ENCODE data around the gene NACC2.

The NACC2 gene

DNA sequence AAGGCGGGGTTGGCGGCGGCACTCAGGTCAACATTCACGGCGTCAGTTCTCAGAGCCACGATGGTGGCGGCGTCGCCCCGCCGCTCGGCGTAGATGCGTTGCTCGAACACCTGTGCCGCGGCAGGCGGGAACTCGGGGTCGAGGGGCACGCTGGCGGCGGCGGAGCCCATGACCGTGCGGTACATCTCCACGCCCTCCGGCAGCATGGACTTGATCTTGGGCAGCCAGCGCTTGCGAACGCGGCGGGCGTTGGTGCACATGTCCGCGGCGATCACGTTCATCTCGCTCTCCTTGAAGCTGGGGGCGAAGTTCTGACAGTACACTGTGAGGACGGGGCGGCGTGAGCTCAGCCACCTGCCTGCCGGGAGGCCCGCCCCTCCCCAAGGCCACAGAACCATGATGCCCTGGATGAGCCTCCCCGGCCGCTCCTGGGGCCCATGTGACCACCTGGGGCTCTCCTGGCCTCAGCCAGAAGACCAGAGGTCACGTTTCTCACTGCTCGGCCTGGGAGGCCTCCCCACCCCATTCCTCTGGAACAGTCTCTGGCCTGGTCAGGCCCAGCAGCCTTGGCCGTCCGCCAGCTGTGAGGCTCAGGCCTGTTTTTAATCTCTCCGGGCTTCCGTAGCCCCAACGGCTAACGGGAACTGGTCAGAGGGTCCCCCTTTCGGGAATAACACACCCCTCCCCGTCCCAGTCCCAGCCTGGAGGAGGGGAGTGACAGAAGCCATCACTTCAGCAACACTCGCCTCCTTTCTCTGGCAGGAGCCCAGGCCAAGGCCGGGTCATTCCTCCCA, 83.2 kb downstream of the NACC2 start:
- no peak for DNase-seq (ENCODE audit: low read depth in 2 of 2)

- DNase-seq (ENCODE audit: low read depth in 2 of 2), result no peak
Observed at GRCh38 chr9:136011376-136011702, 83.8 kb downstream of the NACC2 start.

- DNase-seq (ENCODE audit: low read depth in 2 of 2), result no peak
Observed at GRCh38 chr9:136010615-136011361, 84.3 kb downstream of the NACC2 start.

- no peak for DNase-seq (ENCODE audit: low read depth in 2 of 2)
Observed at GRCh38 chr9:136010176-136010575, 84.9 kb downstream of the NACC2 start.

- no peak for DNase-seq (ENCODE audit: low read depth in 2 of 2)
Observed at GRCh38 chr9:136009516-136009915, 85.6 kb downstream of the NACC2 start.

GRCh38 chr9:136008693-136008997, 86.4 kb downstream of the NACC2 start:
- DNase-seq (ENCODE audit: low read depth in 2 of 2), result no peak

- DNase-seq (ENCODE audit: low read depth in 2 of 2), result no peak
Observed at GRCh38 chr9:136007934-136008692, 87.0 kb downstream of the NACC2 start.

DNA sequence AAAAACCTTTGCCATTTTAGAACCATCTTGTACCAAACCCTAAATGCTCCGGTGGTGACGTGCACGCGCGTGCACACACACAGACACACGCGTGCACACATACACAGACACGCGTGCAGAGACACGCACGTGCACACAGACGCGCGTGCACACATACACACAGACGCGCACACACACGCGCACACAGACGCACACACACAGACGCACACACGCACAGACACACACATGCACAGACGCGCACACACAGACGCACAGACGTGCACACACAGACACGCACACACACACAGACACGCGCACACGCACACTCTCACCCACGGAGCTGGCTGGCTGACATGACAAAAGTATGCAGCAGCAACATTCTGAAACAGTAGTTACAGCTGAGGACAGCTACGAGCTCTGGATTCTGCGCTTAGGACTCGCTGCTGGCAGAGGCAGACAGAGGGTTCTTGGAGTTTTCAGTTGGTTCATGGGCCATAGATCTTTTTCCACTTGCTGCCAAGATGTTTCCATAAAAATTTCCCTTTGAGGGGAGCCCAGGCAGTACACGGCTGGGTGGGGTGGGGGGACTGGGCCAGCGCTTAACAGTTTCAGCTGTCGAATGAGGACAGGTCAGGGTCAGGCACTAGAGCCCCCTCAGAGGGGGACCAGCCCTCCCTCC, 87.7 kb downstream of the NACC2 start:
- DNase-seq (ENCODE audit: low read depth in 2 of 2), result no peak

DNA sequence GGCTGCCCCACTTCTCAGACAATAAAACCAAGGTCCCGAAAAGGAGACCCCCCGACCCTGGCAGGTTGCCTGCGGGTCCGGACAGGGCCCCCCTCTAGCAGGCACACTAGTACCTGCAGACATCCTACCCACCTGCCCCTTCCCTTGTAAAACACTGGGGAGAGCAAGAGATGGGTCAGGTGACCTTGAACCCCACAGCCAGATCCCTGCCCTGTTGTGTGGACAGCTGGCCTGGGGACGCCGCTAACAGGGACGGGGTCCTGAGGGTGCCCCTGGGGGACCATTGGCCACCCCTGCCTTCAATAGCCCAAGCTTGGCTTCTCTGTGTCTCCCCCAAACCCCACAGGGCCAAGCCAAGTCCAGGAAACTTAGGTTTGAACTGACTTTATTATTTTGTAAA, 88.9 kb downstream of the NACC2 start:
- DNase-seq (ENCODE audit: low read depth in 2 of 2), result no peak

DNA sequence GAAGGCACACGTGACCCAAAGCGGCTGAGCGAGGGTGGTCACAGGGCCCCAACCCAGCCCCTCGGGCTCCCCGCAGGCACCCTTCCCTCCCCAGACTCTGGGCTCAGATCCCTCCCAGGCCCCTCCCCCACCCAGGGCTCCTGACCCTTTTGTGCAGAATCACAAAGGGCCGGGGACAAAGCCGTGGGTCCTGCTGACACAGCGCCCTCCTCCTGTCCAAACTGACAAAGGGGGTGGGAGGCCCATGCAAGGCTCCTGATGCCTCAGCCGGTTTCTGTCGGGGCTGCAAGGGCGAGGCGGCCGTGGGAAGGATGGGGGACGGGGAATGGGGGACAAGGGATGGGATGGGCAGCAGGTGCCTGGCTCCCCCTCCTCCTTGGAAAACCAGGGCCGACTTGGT, 90.4 kb downstream of the NACC2 start:
- DNase-seq (ENCODE audit: low read depth in 2 of 2), result no peak

GRCh38 chr9:136004219-136004618, 90.9 kb downstream of the NACC2 start:
- no peak for DNase-seq (ENCODE audit: low read depth in 2 of 2)

DNA sequence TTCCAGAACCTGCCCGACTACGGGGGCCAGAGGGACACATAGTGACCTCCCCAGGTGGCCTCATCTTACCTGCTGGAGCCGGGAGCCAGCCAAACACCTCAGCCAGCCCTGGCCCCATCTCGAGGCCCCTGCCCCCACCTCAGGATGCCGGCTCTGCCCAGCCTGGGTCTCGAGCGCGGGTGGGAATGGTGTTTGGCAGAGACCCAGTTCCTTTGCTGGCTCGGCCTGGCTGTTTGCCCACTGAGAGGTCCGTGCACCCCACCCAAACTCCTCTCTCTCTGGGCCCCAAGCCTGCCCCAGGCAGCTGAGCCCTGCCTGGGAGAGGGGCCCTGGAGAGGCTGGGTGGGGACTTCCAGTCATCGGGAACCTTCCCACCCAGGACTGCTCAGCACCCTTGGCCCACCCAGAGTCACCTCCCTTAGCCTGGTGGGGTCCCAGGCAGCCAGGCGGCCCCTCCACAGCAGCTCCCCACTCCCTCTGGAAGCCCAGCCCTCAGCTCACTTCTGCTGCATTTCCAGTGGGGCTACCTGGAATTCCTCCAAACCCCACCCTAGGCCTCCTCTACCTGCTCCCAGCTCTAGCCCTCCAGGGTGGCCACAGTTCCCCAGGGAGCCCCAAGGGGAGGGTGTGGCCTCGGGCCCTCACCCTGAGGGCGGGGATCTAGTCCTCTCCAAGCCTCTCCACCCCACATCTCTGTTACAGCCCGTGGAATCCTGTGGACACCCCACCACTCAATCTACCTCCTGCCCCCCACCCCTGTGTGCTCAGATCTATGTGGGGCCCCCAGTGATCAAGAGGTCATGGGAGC, 91.5 kb downstream of the NACC2 start:
- no peak for DNase-seq (ENCODE audit: low read depth in 2 of 2)

DNA sequence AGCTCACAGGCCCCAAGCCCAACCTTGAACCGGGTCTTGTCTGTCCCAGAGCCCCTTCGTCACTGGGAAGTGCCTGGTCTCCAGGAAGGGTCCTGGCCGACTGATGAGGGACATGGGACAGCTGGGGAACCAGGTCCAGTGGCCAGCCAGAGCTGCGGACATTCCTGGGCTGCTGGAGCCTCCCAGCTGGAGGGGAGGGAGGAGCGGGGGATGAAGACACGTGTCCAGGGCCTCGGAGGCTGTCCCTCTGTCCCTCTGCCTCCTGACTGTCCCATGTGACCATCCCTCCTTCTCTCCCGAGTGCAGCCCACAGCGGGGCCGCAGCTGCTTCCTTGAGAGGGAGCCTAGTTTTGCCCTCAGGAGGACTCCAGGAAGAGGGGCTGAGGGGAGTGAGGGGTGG, 92.2 kb downstream of the NACC2 start:
- DNase-seq (ENCODE audit: low read depth in 2 of 2), result no peak

- no peak for DNase-seq (ENCODE audit: low read depth in 2 of 2)
Observed at GRCh38 chr9:136002215-136002614, 92.9 kb downstream of the NACC2 start.

DNA sequence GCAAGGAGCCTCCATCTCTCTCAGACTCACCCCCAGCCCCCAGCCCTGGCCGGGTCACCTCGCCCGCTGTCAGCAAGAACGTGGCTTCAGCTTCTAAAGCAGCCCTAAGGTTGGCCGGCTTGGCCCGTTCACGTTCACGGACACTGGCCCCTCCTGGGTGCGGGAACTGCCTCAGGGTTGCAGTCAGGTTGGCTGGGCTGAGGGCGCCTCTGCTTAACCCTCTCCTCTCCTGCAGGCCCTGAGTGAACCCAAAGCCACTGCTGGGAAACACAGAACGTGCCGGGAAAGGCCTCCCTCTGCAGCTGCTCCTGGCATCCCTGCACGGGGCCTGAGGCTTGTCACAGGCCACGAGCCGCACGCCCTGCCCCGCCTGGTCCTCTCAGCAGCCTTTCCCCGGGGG, 93.9 kb downstream of the NACC2 start:
- DNase-seq (ENCODE audit: low read depth in 2 of 2), result no peak

GRCh38 chr9:135998410-135999071, 96.5 kb downstream of the NACC2 start:
- DNase-seq (ENCODE audit: low read depth in 2 of 2), result no peak

DNA sequence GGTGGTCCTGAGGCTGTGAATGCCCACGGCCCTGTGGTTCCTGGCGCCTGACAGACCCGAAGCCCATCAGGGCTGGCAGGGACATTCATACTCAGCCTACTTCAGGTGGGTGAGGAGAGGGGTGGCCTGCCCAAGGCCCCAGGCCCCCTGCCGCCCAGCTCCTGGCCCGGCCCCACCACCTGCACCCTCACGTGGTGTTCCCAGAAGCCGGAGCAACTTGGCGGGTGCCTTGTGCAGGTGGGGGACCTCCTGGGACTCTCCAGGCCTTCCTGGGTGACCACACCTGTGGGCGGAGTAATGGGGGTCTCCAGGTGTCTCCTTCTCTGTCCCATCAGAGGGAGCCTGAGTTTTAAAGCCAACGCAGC, 97.1 kb downstream of the NACC2 start:
- no peak for DNase-seq (ENCODE audit: low read depth in 2 of 2)

DNA sequence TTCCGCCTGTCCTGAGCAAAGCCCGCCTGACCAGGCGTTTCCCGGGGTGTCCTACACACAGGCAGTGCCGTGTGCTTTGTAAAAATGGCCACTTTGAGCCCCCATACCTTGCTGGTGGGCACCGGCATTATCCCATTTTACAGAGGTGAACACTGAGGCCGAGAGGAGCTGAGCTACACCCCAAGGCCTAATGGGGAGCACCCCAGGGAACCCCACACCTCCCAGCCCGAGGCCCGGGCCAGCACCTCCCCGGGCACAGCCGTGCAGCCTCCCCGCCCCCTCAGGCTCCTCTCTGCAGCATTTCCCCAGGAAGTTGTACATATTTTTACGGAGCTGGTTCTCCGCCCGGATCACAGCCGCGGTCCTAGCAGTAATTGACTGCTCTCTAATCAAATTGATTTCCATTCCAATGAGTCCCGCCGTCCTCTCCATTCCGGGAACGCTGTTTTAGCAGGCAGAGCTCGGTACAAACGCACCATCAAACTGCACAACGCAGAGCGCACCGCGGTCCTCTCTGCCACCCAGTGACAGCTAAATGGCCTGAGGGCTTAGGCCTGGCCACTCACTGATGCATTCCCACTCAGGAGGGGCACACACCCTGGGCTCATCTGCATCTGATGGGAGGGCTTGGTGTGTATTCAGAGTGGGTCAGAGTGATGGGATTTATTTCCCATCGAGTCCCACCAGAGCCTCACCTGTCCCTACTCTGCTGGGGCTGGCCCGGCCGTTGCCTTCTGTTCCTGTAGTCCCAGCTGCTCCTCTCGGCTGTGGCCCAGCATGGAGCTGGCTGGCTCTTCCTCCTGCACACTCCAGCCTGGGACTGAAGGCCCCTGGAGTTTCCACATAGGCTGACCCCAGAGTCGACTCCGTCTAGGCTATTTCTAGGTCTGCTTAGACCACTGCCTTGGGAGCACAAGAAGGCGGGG, 97.7 kb downstream of the NACC2 start:
- DNase-seq (ENCODE audit: low read depth in 2 of 2), result no peak

DNA sequence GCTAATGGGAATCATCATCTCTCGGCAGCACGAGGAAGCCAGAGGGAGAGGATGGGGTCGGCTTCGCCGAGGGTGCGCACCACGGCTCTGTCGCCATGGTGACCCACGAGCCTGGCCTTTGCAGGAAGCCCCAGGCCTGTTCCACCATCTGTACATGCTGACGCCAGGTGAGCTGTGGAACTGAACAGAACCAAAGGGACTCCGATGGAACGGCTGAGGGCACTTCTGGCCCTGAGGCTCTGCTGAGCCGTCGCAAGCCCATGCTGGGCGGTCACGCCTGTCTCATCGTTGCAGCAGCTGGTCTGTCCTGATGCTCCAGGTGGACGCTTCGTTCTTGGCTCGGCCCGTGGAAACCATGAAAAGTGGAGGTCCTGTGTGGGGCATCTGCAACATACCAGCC, 99.3 kb downstream of the NACC2 start:
- DNase-seq (ENCODE audit: low read depth in 2 of 2), result no peak
